GM21447 (cell line): ENCODE data around the gene FIGLA.
"Not testable (repeated sequence)": the region's sequence is repeated elsewhere in the genome, so short reads cannot be mapped to it uniquely, and the experiment has no call there.

ENCODE experiments used
- ATAC-seq: cut with Tn5 transposase; IDR thresholded peaks from one replicate; pipeline ENCODE4 v1.9.1; 2021; ENCODE audit not compliant: unreplicated experiment

Gene FIGLA

GRCh38 chr2:70808983-70809958 lies 18.8 kb upstream of the FIGLA start:
- ATAC-seq = no peak

- no peak for ATAC-seq
These were observed 17.3 kb upstream of the FIGLA start for GRCh38 chr2:70807828-70808118.

- no peak for ATAC-seq
These were observed 16.8 kb upstream of the FIGLA start for GRCh38 chr2:70807102-70807827.

- ATAC-seq = no peak
These were observed 16.2 kb upstream of the FIGLA start for GRCh38 chr2:70806620-70807019.

- no peak for ATAC-seq
These were observed 15.6 kb upstream of the FIGLA start for GRCh38 chr2:70806013-70806412.

- ATAC-seq = no peak
These were observed 11.3 kb upstream of the FIGLA start for GRCh38 chr2:70801607-70802263.

GRCh38 chr2:70799706-70800105 lies 9.3 kb upstream of the FIGLA start:
- ATAC-seq = no peak

GRCh38 chr2:70797996-70798395 lies 7.6 kb upstream of the FIGLA start:
- not testable (repeated sequence) for ATAC-seq

GRCh38 chr2:70797506-70797905 lies 7.1 kb upstream of the FIGLA start:
- no peak for ATAC-seq

GRCh38 chr2:70796262-70796661 lies 5.8 kb upstream of the FIGLA start:
- no peak for ATAC-seq

- ATAC-seq = no peak
These were observed 4.9 kb upstream of the FIGLA start for GRCh38 chr2:70795164-70795995.

- no peak for ATAC-seq
These were observed 3.0 kb upstream of the FIGLA start for GRCh38 chr2:70793450-70793849.

GRCh38 chr2:70789304-70790135 lies 923 bp downstream of the FIGLA start:
- ATAC-seq = no peak

GRCh38 chr2:70785137-70785911 lies 5.1 kb downstream of the FIGLA start:
- ATAC-seq = no peak

GRCh38 chr2:70784320-70784719 lies 6.1 kb downstream of the FIGLA start:
- ATAC-seq = no peak

GRCh38 chr2:70779911-70780545 lies 10.4 kb downstream of the FIGLA start:
- ATAC-seq = no peak

GRCh38 chr2:70779491-70779890 lies 11.0 kb downstream of the FIGLA start:
- no peak for ATAC-seq

- no peak for ATAC-seq
These were observed 11.8 kb downstream of the FIGLA start for GRCh38 chr2:70778676-70779075.

GRCh38 chr2:70777450-70777849 lies 13.0 kb downstream of the FIGLA start:
- no peak for ATAC-seq
